ENCODE measurements around the gene PATL2. TPM values are rescaled to one million over a fixed set of nuclear protein-coding genes. Genes with fewer than 3 reads are reported as not detected.

PATL2 gene
- total and polyA plus RNA-seq, 2 experiments from 2014 or later, result 0.77 to 0.85 TPM

DNA sequence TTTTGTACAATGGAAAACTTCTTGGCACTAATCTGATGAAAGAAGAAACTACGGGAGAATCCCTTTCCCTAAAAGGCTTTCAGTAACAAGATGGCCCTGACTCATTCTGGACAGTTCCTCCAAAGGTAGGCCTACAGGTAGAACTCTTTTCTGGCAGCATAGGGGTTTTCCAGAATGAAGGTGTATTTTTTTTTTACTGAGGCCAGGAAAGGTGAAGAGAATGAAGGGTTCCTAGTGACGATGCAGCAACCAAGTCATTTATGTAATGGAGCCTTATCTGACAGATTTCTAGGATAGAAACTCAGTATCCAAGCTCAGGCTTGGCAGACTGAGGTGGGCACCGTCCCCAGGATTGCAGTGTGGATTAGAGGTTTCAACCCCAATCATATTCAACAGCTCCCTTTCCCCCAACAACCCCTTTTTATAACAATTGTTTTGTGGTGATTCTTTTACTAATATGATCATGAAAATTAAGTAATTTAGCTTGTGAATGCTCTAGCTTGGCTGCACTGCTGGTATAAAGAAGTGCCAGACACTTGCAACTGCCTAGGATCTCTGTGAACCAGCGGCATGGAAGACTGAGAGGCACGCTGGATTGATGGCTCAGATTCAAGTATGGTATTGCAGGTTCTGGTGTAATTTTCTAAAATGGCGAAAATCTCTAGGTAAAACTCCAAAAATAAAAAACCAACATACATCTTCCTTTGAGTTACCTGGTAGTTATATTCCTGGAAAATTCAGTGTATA, 16.5 kb upstream of the PATL2 start:
- Histone ChIP-seq H3K27me3 (no peaks in the 10 kb centered on the region), H3K4me2 (peak overlapping the region; percentile 60)
- 96% methylated on average over 6 of the region's 6 CpGs for WGBS (ENCODE audit: low lambda C conversion rate, missing lambda C conversion rate)

DNA sequence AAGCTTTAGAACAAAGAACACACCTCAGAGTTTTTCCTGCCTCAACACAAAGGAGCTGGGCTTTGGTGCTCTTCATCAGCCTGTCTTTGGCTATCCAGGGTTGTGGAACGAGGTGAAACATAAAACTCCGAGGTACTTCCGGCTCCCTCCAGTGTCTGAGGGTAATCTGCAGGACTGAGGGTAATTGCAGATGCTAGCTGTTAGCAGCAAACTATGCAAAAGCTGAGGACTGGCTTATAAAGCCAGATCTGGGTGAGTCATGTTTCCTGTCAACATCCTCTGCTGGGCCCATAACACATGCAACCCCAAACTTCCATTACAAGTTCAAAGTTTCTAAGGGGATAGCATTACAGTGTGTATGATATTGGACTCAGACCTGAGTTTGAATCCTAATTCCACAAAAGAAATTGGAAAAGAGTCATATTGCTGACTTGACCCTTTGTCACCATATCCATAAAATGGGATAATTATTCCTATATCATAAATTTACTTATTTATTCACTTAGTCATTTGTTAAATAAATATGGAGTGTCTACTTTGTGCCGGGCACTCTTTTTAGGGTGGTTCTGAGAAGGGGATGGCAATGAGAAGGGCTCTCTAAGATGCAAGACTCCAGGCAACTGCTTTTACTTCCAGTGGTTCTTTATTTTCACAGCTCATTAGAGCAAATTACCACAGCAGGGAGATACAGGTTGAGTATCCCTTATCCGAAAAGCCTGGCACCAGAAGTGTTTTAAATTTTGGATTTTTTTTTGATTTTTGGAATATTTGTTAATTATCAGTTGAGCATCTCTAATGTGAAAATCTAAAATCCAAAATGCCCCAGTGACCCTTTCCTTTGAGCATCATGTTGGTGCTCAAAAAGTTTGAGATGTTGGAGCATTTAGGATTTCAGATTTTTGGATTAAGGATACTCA, 15.7 kb upstream of the PATL2 start:
- no peaks in the 10 kb centered on the region for H3K36me3 ChIP-seq (replicated peaks; ENCODE audit: insufficient read depth, low read depth)
- 44% methylated on average over 5 of the region's 5 CpGs for WGBS (ENCODE audit: low lambda C conversion rate, missing lambda C conversion rate)
- peak; percentile 82 for DNase-seq (ENCODE audit: low spot score)
- H3K4me3 ChIP-seq, result no peak overlapping the region
- peak overlapping the region; percentile 3 for H2AFZ ChIP-seq
- H3K9me3 ChIP-seq (ENCODE audit: low read depth), result no peaks in the 10 kb centered on the region
- H3K27me3 ChIP-seq, result no peaks in the 10 kb centered on the region
- H3K27ac ChIP-seq, result peak overlapping the region; percentile 98
- no peaks in the 10 kb centered on the region for H4K20me1 ChIP-seq (ENCODE audit: insufficient read depth, poor library complexity, severe bottlenecking)
- H3K4me2 ChIP-seq, result peak overlapping the region; percentile 17
- H3K79me2 ChIP-seq, result peaks cover 16% of the 10 kb centered on the region
- H3K9me2 ChIP-seq (replicated peaks; ENCODE audit: insufficient read depth), result no peaks in the 10 kb centered on the region
- TF ChIP-seq, protein P1, sequence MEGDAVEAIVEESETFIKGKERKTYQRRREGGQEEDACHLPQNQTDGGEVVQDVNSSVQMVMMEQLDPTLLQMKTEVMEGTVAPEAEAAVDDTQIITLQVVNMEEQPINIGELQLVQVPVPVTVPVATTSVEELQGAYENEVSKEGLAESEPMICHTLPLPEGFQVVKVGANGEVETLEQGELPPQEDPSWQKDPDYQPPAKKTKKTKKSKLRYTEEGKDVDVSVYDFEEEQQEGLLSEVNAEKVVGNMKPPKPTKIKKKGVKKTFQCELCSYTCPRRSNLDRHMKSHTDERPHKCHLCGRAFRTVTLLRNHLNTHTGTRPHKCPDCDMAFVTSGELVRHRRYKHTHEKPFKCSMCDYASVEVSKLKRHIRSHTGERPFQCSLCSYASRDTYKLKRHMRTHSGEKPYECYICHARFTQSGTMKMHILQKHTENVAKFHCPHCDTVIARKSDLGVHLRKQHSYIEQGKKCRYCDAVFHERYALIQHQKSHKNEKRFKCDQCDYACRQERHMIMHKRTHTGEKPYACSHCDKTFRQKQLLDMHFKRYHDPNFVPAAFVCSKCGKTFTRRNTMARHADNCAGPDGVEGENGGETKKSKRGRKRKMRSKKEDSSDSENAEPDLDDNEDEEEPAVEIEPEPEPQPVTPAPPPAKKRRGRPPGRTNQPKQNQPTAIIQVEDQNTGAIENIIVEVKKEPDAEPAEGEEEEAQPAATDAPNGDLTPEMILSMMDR (IDR thresholded peaks at IDR 0.05; ENCODE audit: poor library complexity), result no peak
- TF ChIP-seq EZH2 (IDR thresholded peaks at IDR 0.05; ENCODE audit: borderline replicate concordance) (no peak), EZH2phosphoT487 (IDR thresholded peaks at IDR 0.05; ENCODE audit: low read depth, severe bottlenecking, unreplicated experiment) (no peak)
- H3K4me1 ChIP-seq (ENCODE audit: insufficient read depth), result peaks cover 6% of the 10 kb centered on the region

More for the DNA sequence above, 16.5 kb upstream of the PATL2 start:
- Histone ChIP-seq H2AFZ (no peak overlapping the region), H3K9me3 (ENCODE audit: low read depth) (no peaks in the 10 kb centered on the region), H3K9me2 (replicated peaks; ENCODE audit: insufficient read depth) (no peaks in the 10 kb centered on the region), H4K20me1 (ENCODE audit: insufficient read depth, poor library complexity, severe bottlenecking) (no peaks in the 10 kb centered on the region), H3K79me2 (peaks cover 16% of the 10 kb centered on the region), H3K4me3 (no peak overlapping the region), H3K27ac (peak overlapping the region; percentile 98), H3K4me1 (ENCODE audit: insufficient read depth) (peaks cover 6% of the 10 kb centered on the region), H3K36me3 (replicated peaks; ENCODE audit: insufficient read depth, low read depth) (no peaks in the 10 kb centered on the region)
- DNase-seq (ENCODE audit: low spot score), result no peak
- TF ChIP-seq, protein P1 (IDR thresholded peaks at IDR 0.05; ENCODE audit: poor library complexity), result no peak
- TF ChIP-seq EZH2phosphoT487 (IDR thresholded peaks at IDR 0.05; ENCODE audit: low read depth, severe bottlenecking, unreplicated experiment) (no peak), EZH2 (IDR thresholded peaks at IDR 0.05; ENCODE audit: borderline replicate concordance) (no peak)

DNA sequence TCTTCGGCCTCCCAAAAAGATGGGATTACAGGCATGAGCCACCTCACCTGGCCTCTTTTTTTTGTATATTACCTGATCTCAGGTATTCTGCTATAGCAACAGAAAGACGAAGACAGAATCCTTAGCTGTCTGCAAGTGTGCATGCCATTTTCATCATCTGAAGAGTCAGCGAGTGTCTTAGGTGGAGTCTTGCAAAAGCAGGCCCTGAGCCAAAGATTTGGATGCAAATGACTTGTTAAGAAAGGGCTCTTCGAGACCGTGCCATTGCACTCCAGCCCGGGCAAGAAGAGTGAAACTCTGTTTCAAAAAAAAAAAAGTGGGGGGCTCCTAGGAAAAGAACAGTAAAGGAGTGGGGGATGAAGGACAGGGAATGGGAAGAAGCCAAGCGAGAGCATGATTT, 15.0 kb upstream of the PATL2 start:
- Histone ChIP-seq H3K4me2 (peak overlapping the region; percentile 17), H4K20me1 (ENCODE audit: insufficient read depth, poor library complexity, severe bottlenecking) (no peaks in the 10 kb centered on the region), H3K27ac (peak overlapping the region; percentile 98), H3K4me1 (ENCODE audit: insufficient read depth) (peaks cover 6% of the 10 kb centered on the region), H3K4me3 (no peak overlapping the region), H3K27me3 (no peaks in the 10 kb centered on the region), H3K79me2 (peaks cover 14% of the 10 kb centered on the region), H2AFZ (peak overlapping the region; percentile 3), H3K36me3 (replicated peaks; ENCODE audit: insufficient read depth, low read depth) (no peaks in the 10 kb centered on the region), H3K9me3 (ENCODE audit: low read depth) (no peaks in the 10 kb centered on the region), H3K9me2 (replicated peaks; ENCODE audit: insufficient read depth) (no peaks in the 10 kb centered on the region)
- TF ChIP-seq EZH2phosphoT487 (IDR thresholded peaks at IDR 0.05; ENCODE audit: low read depth, severe bottlenecking, unreplicated experiment) (no peak), EZH2 (IDR thresholded peaks at IDR 0.05; ENCODE audit: borderline replicate concordance) (no peak)
- TF ChIP-seq, protein P1 (IDR thresholded peaks at IDR 0.05; ENCODE audit: poor library complexity), result no peak
- DNase-seq (ENCODE audit: low spot score), result no peak
- WGBS (ENCODE audit: low lambda C conversion rate, missing lambda C conversion rate), result 84% methylated on average over 7 of the region's 7 CpGs

Measured in hepatocyte (in vitro differentiated cells).